Measurements from ENCODE around the gene GALK2.

- TF ChIP-seq CTCF (IDR thresholded peaks at IDR 0.05) (no peak), EZH2 (IDR thresholded peaks at IDR 0.05; ENCODE audit: borderline replicate concordance, insufficient read depth, low read depth, low read length, poor library complexity, severe bottlenecking) (no peak)
Measured at GRCh38 chr15:49120832-49121231, 49.2 kb upstream of the GALK2 start.
